ENCODE measurements around the gene FAM237B. TPM values are rescaled to one million over a fixed set of nuclear protein-coding genes. Genes with fewer than 3 reads are reported as not detected.
"Not testable (repeated sequence)": the region's sequence is repeated elsewhere in the genome, so short reads cannot be mapped to it uniquely, and the experiment has no call there.

The FAM237B gene
- not detected for polyA plus RNA-seq (2013, experiment 1 of 2)
- polyA plus RNA-seq (2013, experiment 2 of 2) = not detected

DNA sequence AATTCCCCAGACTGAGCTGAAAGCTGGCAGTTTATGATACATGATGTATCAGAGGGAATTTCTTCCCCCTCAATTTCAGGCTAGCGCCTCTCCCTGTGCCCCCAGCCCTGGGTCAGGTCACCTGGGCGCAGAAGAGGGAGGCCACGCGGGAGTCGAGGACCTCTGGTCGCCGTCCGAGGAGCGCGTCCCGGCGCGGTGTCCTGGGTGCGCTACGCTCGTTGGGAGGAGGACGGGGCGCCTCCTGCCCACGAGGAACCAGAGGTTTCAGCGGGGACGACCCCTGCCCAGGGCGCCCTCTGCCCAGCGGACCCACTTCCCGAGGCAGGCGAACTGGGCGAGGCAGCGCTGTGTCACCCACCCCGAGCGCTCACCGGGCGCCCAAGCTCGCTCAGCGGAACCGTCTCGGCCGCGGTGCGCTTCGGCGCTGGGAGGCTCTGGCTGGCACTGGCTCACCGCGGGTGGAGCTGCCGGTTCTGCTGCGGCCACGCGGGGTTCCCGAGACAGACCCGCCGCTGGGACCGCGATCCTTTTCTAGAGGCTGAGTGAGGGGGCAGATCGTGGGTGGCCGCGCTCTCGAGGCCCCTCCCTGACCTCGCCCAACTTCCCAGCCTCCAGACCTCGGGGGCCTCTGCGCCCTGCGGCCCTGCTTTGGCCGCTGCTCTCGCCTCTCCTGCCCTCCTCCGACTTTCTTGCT, at the start of gene FAM237B:
FAM237B (minus strand) TSS at position 504 of the 694 bp plus-strand sequence. CDS start 1,556 bp downstream, outside the sequence.
- DNase-seq = peak; percentile 21
- WGBS (ENCODE audit: extremely low coverage, insufficient coverage, low lambda C conversion rate) = no CpG with 5 or more reads among the region's 62 CpGs
- H3K23ac ChIP-seq (ENCODE audit: low read length) = no peak within 1 kb of the TSS
- H3K36me3 ChIP-seq (ENCODE audit: control insufficient read depth, insufficient read depth, low read length) = no peaks in the 10 kb centered on the region
- H4K5ac ChIP-seq (ENCODE audit: low read length) = no peak within 1 kb of the TSS
- H2AK5ac ChIP-seq (ENCODE audit: low read length) = no peak within 1 kb of the TSS
- H3K27ac ChIP-seq (ENCODE audit: low read depth, low read length) = no peak within 1 kb of the TSS
- peaks cover 19% of the 10 kb centered on the region for H3K27me3 ChIP-seq (ENCODE audit: insufficient read depth, low read length, poor library complexity)
- no peak within 1 kb of the TSS for H2BK120ac ChIP-seq (ENCODE audit: low read depth, low read length)
- no peak within 1 kb of the TSS for H4K8ac ChIP-seq (ENCODE audit: low read depth, low read length)
- no peak within 1 kb of the TSS for H3K4ac ChIP-seq (ENCODE audit: low read depth, low read length)
- no peaks in the 10 kb centered on the region for H3K79me2 ChIP-seq (ENCODE audit: control insufficient read depth, insufficient read depth, low read length)
- peak within 1 kb of the TSS; percentile 75 for H3K56ac ChIP-seq (ENCODE audit: low read length)
- H3K4me3 ChIP-seq (ENCODE audit: low read length) = peak within 1 kb of the TSS; percentile 22
- H3K9ac ChIP-seq (ENCODE audit: low read length) = peak within 1 kb of the TSS; percentile 55
- no peak within 1 kb of the TSS for H2BK15ac ChIP-seq (replicated peaks; ENCODE audit: low read depth)
- H3K79me1 ChIP-seq (ENCODE audit: low read length) = no peaks in the 10 kb centered on the region
- no peaks in the 10 kb centered on the region for H3K4me1 ChIP-seq (ENCODE audit: control insufficient read depth, low read depth, low read length)
- no peak within 1 kb of the TSS for H2BK5ac ChIP-seq (ENCODE audit: low read length)
- H3K4me2 ChIP-seq (ENCODE audit: low read length) = peak within 1 kb of the TSS; percentile 80
- no peak within 1 kb of the TSS for H3K18ac ChIP-seq (ENCODE audit: low read length)

DNA sequence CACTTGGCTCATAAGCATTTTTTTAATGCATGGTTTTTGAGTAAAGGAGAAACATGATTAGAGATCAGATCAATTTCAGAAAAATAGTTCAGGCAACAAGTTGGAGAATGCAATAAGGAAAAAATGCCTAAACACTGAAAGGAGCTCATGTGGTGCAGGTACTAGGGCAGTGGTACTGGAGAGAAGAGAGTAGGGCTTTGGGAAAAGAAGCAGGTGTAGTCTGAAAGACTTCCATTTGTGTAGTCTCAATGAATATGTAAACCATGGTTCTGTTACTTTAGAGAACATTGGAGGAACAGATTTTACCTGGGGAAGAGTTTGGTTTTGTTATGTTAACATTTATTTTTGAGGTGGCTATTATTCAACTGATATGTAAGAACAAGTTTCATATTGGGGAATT, 30.9 kb upstream of the FAM237B start:
- no peak overlapping the region for H3K4me3 ChIP-seq (ENCODE audit: low read length)
- H3K23ac ChIP-seq (ENCODE audit: low read length) = no peak overlapping the region
- H3K4ac ChIP-seq (ENCODE audit: low read depth, low read length) = no peak overlapping the region
- no peak overlapping the region for H2AK5ac ChIP-seq (ENCODE audit: low read length)
- no peak overlapping the region for H3K56ac ChIP-seq (ENCODE audit: low read length)
- no peak overlapping the region for H3K27ac ChIP-seq (ENCODE audit: low read depth, low read length)
- H3K18ac ChIP-seq (ENCODE audit: low read length) = no peak overlapping the region
- H2BK15ac ChIP-seq (replicated peaks; ENCODE audit: low read depth) = no peak overlapping the region
- H3K4me1 ChIP-seq (ENCODE audit: control insufficient read depth, low read depth, low read length) = peaks cover 3% of the 10 kb centered on the region
- H2BK120ac ChIP-seq (ENCODE audit: low read depth, low read length) = no peak overlapping the region
- H4K8ac ChIP-seq (ENCODE audit: low read depth, low read length) = no peak overlapping the region
- H3K36me3 ChIP-seq (ENCODE audit: control insufficient read depth, insufficient read depth, low read length) = no peaks in the 10 kb centered on the region
- no peaks in the 10 kb centered on the region for H3K27me3 ChIP-seq (ENCODE audit: insufficient read depth, low read length, poor library complexity)
- peaks cover 9% of the 10 kb centered on the region for H3K79me1 ChIP-seq (ENCODE audit: low read length)
- H4K5ac ChIP-seq (ENCODE audit: low read length) = no peak overlapping the region
- H2BK5ac ChIP-seq (ENCODE audit: low read length) = no peak overlapping the region
- no peak for DNase-seq
- H3K79me2 ChIP-seq (ENCODE audit: control insufficient read depth, insufficient read depth, low read length) = peaks cover 10% of the 10 kb centered on the region
- no peak overlapping the region for H3K4me2 ChIP-seq (ENCODE audit: low read length)
- H3K9ac ChIP-seq (ENCODE audit: low read length) = no peak overlapping the region

DNA sequence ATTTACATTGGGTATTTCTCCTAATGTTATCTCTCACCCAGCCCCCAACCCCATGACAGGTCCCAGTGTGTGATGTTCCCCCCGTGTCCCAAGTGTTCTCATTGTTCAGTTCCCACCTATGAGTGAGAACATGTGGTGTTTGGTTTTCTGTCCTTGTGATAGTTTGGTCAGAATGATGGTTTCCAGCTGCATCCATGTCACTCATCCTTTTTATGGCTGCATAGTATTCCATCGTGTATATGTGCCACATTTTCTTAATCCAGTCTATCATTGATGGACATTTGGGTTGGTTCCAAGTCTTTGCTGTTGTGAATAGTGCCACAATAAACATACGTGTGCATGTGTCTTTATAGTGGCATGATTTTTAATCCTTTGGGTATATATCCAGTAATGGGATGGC, 28.9 kb upstream of the FAM237B start:
- not testable (repeated sequence) for H3K18ac ChIP-seq (ENCODE audit: low read length); H3K36me3 ChIP-seq (ENCODE audit: control insufficient read depth, insufficient read depth, low read length); H4K8ac ChIP-seq (ENCODE audit: low read depth, low read length); H3K9ac ChIP-seq (ENCODE audit: low read length); DNase-seq; H2BK5ac ChIP-seq (ENCODE audit: low read length); H3K27me3 ChIP-seq (ENCODE audit: insufficient read depth, low read length, poor library complexity); H2BK120ac ChIP-seq (ENCODE audit: low read depth, low read length); H3K4ac ChIP-seq (ENCODE audit: low read depth, low read length); H2BK15ac ChIP-seq (replicated peaks; ENCODE audit: low read depth); H3K4me2 ChIP-seq (ENCODE audit: low read length); H4K5ac ChIP-seq (ENCODE audit: low read length); H3K4me1 ChIP-seq (ENCODE audit: control insufficient read depth, low read depth, low read length); H3K56ac ChIP-seq (ENCODE audit: low read length); H2AK5ac ChIP-seq (ENCODE audit: low read length); H3K27ac ChIP-seq (ENCODE audit: low read depth, low read length); H3K23ac ChIP-seq (ENCODE audit: low read length); H3K4me3 ChIP-seq (ENCODE audit: low read length)
- no CpG with 5 or more reads among the region's 3 CpGs for WGBS (ENCODE audit: extremely low coverage, insufficient coverage, low lambda C conversion rate)
- H3K79me1 ChIP-seq (ENCODE audit: low read length) = peaks cover 11% of the 10 kb centered on the region
- H3K79me2 ChIP-seq (ENCODE audit: control insufficient read depth, insufficient read depth, low read length) = peaks cover 12% of the 10 kb centered on the region

DNA sequence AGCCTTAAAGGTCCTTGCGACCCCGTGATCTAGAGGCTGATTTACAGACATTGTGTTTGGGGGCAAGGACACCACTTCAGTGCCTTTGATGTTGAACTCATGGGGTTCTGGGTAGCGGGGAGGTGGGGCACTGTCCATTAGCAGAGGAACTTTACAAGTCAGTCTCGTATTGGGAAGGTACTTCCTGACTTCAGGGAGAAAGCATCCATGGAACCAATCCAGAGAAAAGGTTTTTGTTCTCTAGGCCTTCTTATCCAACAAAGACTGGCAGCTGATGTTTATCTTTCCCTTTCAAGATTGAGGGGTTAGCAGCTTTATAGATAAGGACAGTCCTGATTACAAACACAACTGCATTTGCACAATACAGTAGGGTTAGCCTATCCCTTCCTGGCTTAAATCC, 28.2 kb upstream of the FAM237B start:
- Histone ChIP-seq H3K4ac (ENCODE audit: low read depth, low read length) (no peak overlapping the region), H3K23ac (ENCODE audit: low read length) (no peak overlapping the region), H3K56ac (ENCODE audit: low read length) (no peak overlapping the region), H3K4me1 (ENCODE audit: control insufficient read depth, low read depth, low read length) (peaks cover 3% of the 10 kb centered on the region), H3K36me3 (ENCODE audit: control insufficient read depth, insufficient read depth, low read length) (no peaks in the 10 kb centered on the region), H3K79me1 (ENCODE audit: low read length) (peaks cover 11% of the 10 kb centered on the region), H3K18ac (ENCODE audit: low read length) (no peak overlapping the region), H3K4me3 (ENCODE audit: low read length) (no peak overlapping the region), H3K79me2 (ENCODE audit: control insufficient read depth, insufficient read depth, low read length) (peaks cover 12% of the 10 kb centered on the region), H2BK15ac (replicated peaks; ENCODE audit: low read depth) (no peak overlapping the region), H3K9ac (ENCODE audit: low read length) (no peak overlapping the region), H4K8ac (ENCODE audit: low read depth, low read length) (no peak overlapping the region), H2BK120ac (ENCODE audit: low read depth, low read length) (no peak overlapping the region), H3K27ac (ENCODE audit: low read depth, low read length) (peak overlapping the region; percentile 42), H3K4me2 (ENCODE audit: low read length) (no peak overlapping the region), H4K5ac (ENCODE audit: low read length) (no peak overlapping the region), H2BK5ac (ENCODE audit: low read length) (no peak overlapping the region), H3K27me3 (ENCODE audit: insufficient read depth, low read length, poor library complexity) (no peaks in the 10 kb centered on the region), H2AK5ac (ENCODE audit: low read length) (no peak overlapping the region)
- WGBS (ENCODE audit: extremely low coverage, insufficient coverage, low lambda C conversion rate) = no CpG with 5 or more reads among the region's 4 CpGs
- DNase-seq = peak; percentile 83

DNA sequence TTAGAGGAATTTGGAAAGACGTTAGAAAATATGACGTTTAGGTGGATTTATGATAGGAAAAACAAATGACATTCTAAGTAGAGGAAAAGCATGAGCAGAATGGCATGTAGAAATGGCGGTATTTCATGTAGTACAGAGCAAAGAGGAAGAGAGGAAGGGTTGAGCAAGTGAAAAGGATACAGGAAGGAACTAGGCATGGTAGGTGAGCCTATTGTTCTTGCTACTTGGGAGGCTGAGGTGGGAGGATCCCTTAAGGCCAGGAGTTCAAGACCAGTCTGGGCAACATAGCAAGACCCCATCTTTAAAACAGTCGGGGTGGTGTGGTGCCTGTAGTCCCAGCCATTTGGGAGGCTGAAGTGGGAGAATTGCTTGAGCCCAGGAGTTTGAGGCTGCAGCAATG, 26.7 kb upstream of the FAM237B start:
- Histone ChIP-seq H3K36me3 (ENCODE audit: control insufficient read depth, insufficient read depth, low read length) (no peaks in the 10 kb centered on the region), H2BK120ac (ENCODE audit: low read depth, low read length) (no peak overlapping the region), H3K4me2 (ENCODE audit: low read length) (no peak overlapping the region), H3K56ac (ENCODE audit: low read length) (no peak overlapping the region), H3K4ac (ENCODE audit: low read depth, low read length) (no peak overlapping the region), H3K79me2 (ENCODE audit: control insufficient read depth, insufficient read depth, low read length) (peaks cover 12% of the 10 kb centered on the region), H3K27me3 (ENCODE audit: insufficient read depth, low read length, poor library complexity) (no peaks in the 10 kb centered on the region), H3K23ac (ENCODE audit: low read length) (no peak overlapping the region), H3K79me1 (ENCODE audit: low read length) (peaks cover 11% of the 10 kb centered on the region), H4K5ac (ENCODE audit: low read length) (no peak overlapping the region), H3K27ac (ENCODE audit: low read depth, low read length) (no peak overlapping the region), H3K4me3 (ENCODE audit: low read length) (no peak overlapping the region), H2BK15ac (replicated peaks; ENCODE audit: low read depth) (no peak overlapping the region), H3K4me1 (ENCODE audit: control insufficient read depth, low read depth, low read length) (peaks cover 3% of the 10 kb centered on the region), H4K8ac (ENCODE audit: low read depth, low read length) (no peak overlapping the region), H2AK5ac (ENCODE audit: low read length) (no peak overlapping the region), H2BK5ac (ENCODE audit: low read length) (no peak overlapping the region), H3K18ac (ENCODE audit: low read length) (no peak overlapping the region), H3K9ac (ENCODE audit: low read length) (no peak overlapping the region)
- WGBS (ENCODE audit: extremely low coverage, insufficient coverage, low lambda C conversion rate) = 100% methylated on average over 2 of the region's 4 CpGs
- DNase-seq = no peak

Data from mesendoderm (in vitro differentiated cells).